Loucy (cell line): ENCODE results near the gene MAP7D1.

Experiments
- H2AFZ ChIP-seq: fragments of 200-600 bp; sonication (generic); 2 replicates; pipeline ENCODE4 v1.6.0; 2016; ENCODE audit warnings: antibody characterized with exemption, mild to moderate bottlenecking, low read length, moderate library complexity
- H3F3A ChIP-seq: fragments of 200-600 bp; 2 replicates; pipeline ENCODE4 v1.6.0; 2016; ENCODE audit warnings: antibody characterized with exemption, low read depth, mild to moderate bottlenecking
- H3K27me3 ChIP-seq: fragments of 200-600 bp; sonication (generic); 2 replicates; pipeline ENCODE4 v1.6.1; 2014; ENCODE audit warnings: low read length, mild to moderate bottlenecking; ENCODE audit not compliant: insufficient read depth, poor library complexity, severe bottlenecking
- H3K36me3 ChIP-seq: fragments of 200-600 bp; sonication (generic); 2 replicates; pipeline ENCODE4 v1.6.1; 2016; ENCODE audit warnings: low read length; ENCODE audit not compliant: insufficient read depth
- H3K4me1 ChIP-seq: fragments of 200-600 bp; sonication (generic); 2 replicates; pipeline ENCODE4 v1.5.1; 2014; ENCODE audit warnings: low read length, mild to moderate bottlenecking; ENCODE audit not compliant: insufficient read depth, poor library complexity, severe bottlenecking
- H3K4me2 ChIP-seq: fragments of 200-600 bp; sonication (generic); 2 replicates; pipeline ENCODE4 v1.6.0; 2014; ENCODE audit warnings: antibody characterized with exemption, low read length, low read depth, mild to moderate bottlenecking; ENCODE audit not compliant: poor library complexity, severe bottlenecking
- H3K4me3 ChIP-seq: fragments of 200-600 bp; sonication (generic); 2 replicates; pipeline ENCODE4 v1.5.1; 2014; ENCODE audit warnings: low read length, mild to moderate bottlenecking, mixed read lengths; ENCODE audit not compliant: poor library complexity, severe bottlenecking
- H3K79me2 ChIP-seq: fragments of 200-600 bp; sonication (generic); 2 replicates; pipeline ENCODE4 v1.6.1; 2014; ENCODE audit warnings: low read length; ENCODE audit not compliant: insufficient read depth
- H3K9ac ChIP-seq: fragments of 200-600 bp; sonication (generic); 2 replicates; pipeline ENCODE4 v1.6.0; 2014; ENCODE audit warnings: mild to moderate bottlenecking, low read depth, low read length, moderate library complexity; ENCODE audit not compliant: poor library complexity, severe bottlenecking
- H3K9me2 ChIP-seq: fragments of 200-600 bp; sonication (generic); replicated peaks from 2 replicates; pipeline ENCODE4 v1.6.1; 2016; ENCODE audit warnings: low read depth, low read length, mixed read lengths
- H3K9me3 ChIP-seq: fragments of 200-600 bp; sonication (generic); 2 replicates; pipeline ENCODE4 v1.6.1; 2014; ENCODE audit warnings: mild to moderate bottlenecking, antibody characterized with exemption, low read length, low read depth; ENCODE audit not compliant: insufficient read depth
- H4K20me1 ChIP-seq: fragments of 200-600 bp; sonication (generic); 2 replicates; pipeline ENCODE4 v1.6.0; 2014; ENCODE audit warnings: antibody characterized with exemption, low read length, mild to moderate bottlenecking; ENCODE audit not compliant: insufficient read depth, poor library complexity, severe bottlenecking
- CTCF ChIP-seq: fragments of 200-600 bp; sonication (generic); conservative IDR thresholded peaks from 2 replicates; pipeline ENCODE4 v1.5.1; 2014; ENCODE audit warnings: mild to moderate bottlenecking, antibody characterized with exemption, low read length
- EZH2phosphoT487 ChIP-seq: fragments of 200-600 bp; IDR thresholded peaks from 2 replicates; pipeline ENCODE4 v1.6.1; 2018; ENCODE audit warnings: antibody characterized with exemption, mild to moderate bottlenecking, moderate library complexity, borderline replicate concordance

The MAP7D1 gene

GRCh38 chr1:36199934-36200741, 44.2 kb downstream of the MAP7D1 start:
- Histone ChIP-seq H3K9me3 (no peaks in the 10 kb centered on the region), H2AFZ (no peak overlapping the region)

GRCh38 chr1:36203027-36203553, 47.1 kb downstream of the MAP7D1 start:
- no peaks in the 10 kb centered on the region for H3K9me2 ChIP-seq
- TF ChIP-seq CTCF: no peak
- TF ChIP-seq EZH2phosphoT487: no peak
- no peak overlapping the region for H3K4me3 ChIP-seq
- H3K9ac ChIP-seq: no peak overlapping the region
- no peak overlapping the region; the same call in 1 of the 2 replicates for H2AFZ ChIP-seq
- no peak overlapping the region for H3K4me2 ChIP-seq
- H3F3A ChIP-seq: no peaks in the 10 kb centered on the region
- H3K27me3 ChIP-seq: no peaks in the 10 kb centered on the region
- no peaks in the 10 kb centered on the region for H4K20me1 ChIP-seq
- no peaks in the 10 kb centered on the region for H3K9me3 ChIP-seq
- no peaks in the 10 kb centered on the region for H3K79me2 ChIP-seq
- H3K36me3 ChIP-seq: no peaks in the 10 kb centered on the region
- no peaks in the 10 kb centered on the region for H3K4me1 ChIP-seq

More at GRCh38 chr1:36199934-36200741, 44.2 kb downstream of the MAP7D1 start:
- Histone ChIP-seq H3K4me3 (no peak overlapping the region), H3K27me3 (no peaks in the 10 kb centered on the region), H3F3A (no peaks in the 10 kb centered on the region), H3K9ac (no peak overlapping the region), H3K36me3 (no peaks in the 10 kb centered on the region), H3K79me2 (no peaks in the 10 kb centered on the region), H4K20me1 (no peaks in the 10 kb centered on the region), H3K4me1 (no peaks in the 10 kb centered on the region), H3K9me2 (no peaks in the 10 kb centered on the region), H3K4me2 (no peak overlapping the region)
- TF ChIP-seq EZH2phosphoT487 (no peak), CTCF (no peak)

- Histone ChIP-seq H4K20me1 (no peaks in the 10 kb centered on the region), H3K4me2 (no peak overlapping the region), H3F3A (no peaks in the 10 kb centered on the region), H3K79me2 (no peaks in the 10 kb centered on the region), H3K4me1 (no peaks in the 10 kb centered on the region), H3K27me3 (no peaks in the 10 kb centered on the region), H3K9me2 (no peaks in the 10 kb centered on the region), H3K36me3 (no peaks in the 10 kb centered on the region), H3K4me3 (no peak overlapping the region), H2AFZ (no peak overlapping the region; the same call in 1 of the 2 replicates), H3K9me3 (no peaks in the 10 kb centered on the region), H3K9ac (no peak overlapping the region)
- TF ChIP-seq CTCF (no peak), EZH2phosphoT487 (no peak)
Measured at GRCh38 chr1:36203554-36204346, 47.8 kb downstream of the MAP7D1 start.
